ENCODE results near the gene STOML3. TPM values are rescaled to one million over a fixed set of nuclear protein-coding genes. Genes with fewer than 3 reads are reported as not detected.

Gene STOML3
- total and polyA plus RNA-seq, 2 of the 8 experiments (the other 6 are each of a cell fraction or from before 2014, with no cell fraction given) = 0.06 TPM; not detected in 1

- no peak overlapping the region for H3K9ac ChIP-seq (replicated peaks in 1 of 4; ENCODE audit: extremely low read depth in 1 of 4, low read depth in 3 of 4, low read length in 3 of 4)
- WGBS, 2 experiments (ENCODE audit: extremely low coverage in 1 of 2, insufficient coverage in 1 of 2, insufficient read length in 1 of 2, insufficient replicate concordance in 2 of 2, low coverage in 1 of 2, low lambda C conversion rate in 2 of 2, missing lambda C conversion rate in 1 of 2) = 87% methylated on average over 2 of the region's 2 CpGs; no CpG with 5 or more reads in 1 of the 2 experiments
- H3K14ac ChIP-seq (ENCODE audit: insufficient read length) = no peak overlapping the region
- no peak overlapping the region for H2BK5ac ChIP-seq (ENCODE audit: low read depth, low read length)
- no peaks in the 10 kb centered on the region for H3K27me3 ChIP-seq (replicated peaks in 1 of 4; ENCODE audit: control insufficient read depth in 3 of 4, extremely low read depth in 1 of 4, insufficient read depth in 3 of 4, low read length in 3 of 4)
- H3K27ac ChIP-seq (ENCODE audit: low read depth, low read length) = no peak overlapping the region
- POLR2A ChIA-PET (ENCODE audit: partially characterized antibody) = no interaction called here
- no peaks in the 10 kb centered on the region for H3K4me1 ChIP-seq (replicated peaks in 1 of 4; ENCODE audit: control insufficient read depth in 3 of 4, insufficient read depth in 4 of 4, low read length in 3 of 4)
- no peaks in the 10 kb centered on the region for H4K20me1 ChIP-seq (replicated peaks in 1 of 2; ENCODE audit: control insufficient read depth in 1 of 2, insufficient read depth in 2 of 2, low read length in 2 of 2)
- TF ChIP-seq SAP30 (IDR thresholded peaks at IDR 0.05; ENCODE audit: insufficient read depth, insufficient replicate concordance, low read length) (no peak), RXRA (IDR thresholded peaks at IDR 0.05; ENCODE audit: insufficient read depth, low read depth, low read length) (no peak), JUN (IDR thresholded peaks at IDR 0.05; ENCODE audit: low read depth, low read length) (no peak), POU5F1 (IDR thresholded peaks at IDR 0.05; ENCODE audit: low read depth, low read length) (no peak), EP300 (IDR thresholded peaks at IDR 0.05; ENCODE audit: borderline replicate concordance in 1 of 2, low read depth in 2 of 2, low read length in 2 of 2) (no peak)
- H3K79me2 ChIP-seq (ENCODE audit: control insufficient read depth in 1 of 2, insufficient read depth in 2 of 2, low read length in 2 of 2) = no peaks in the 10 kb centered on the region
- no peak for FAIRE-seq
- H4K8ac ChIP-seq (ENCODE audit: extremely low read depth, insufficient read depth, low read length) = no peak overlapping the region
- no peak overlapping the region for H2AFZ ChIP-seq (ENCODE audit: low read length)
- DNase-seq (ENCODE audit: low read depth in 1 of 2, low spot score in 2 of 2) = no peak
- H3K9me3 ChIP-seq (ENCODE audit: insufficient read depth in 2 of 2, low read depth in 1 of 2, low read length in 1 of 2) = peaks cover 0 to 4% of the 10 kb centered on the region in 2 experiments; a peak in 3 of 4 replicates
- H2BK12ac ChIP-seq (ENCODE audit: low read depth, low read length) = no peak overlapping the region
- no peak overlapping the region for H3K56ac ChIP-seq (replicated peaks; ENCODE audit: insufficient read length, low read depth, low read length)
- H3K4ac ChIP-seq (replicated peaks; ENCODE audit: insufficient read length, low read depth, low read length) = no peak overlapping the region
- H3K23ac ChIP-seq (ENCODE audit: insufficient read length) = no peak overlapping the region
- CTCF ChIA-PET (ENCODE audit: partially characterized antibody) = no interaction called here
- H3K18ac ChIP-seq (ENCODE audit: extremely low read depth, low read length) = no peak overlapping the region
- no peak overlapping the region for H4K5ac ChIP-seq (ENCODE audit: insufficient read length, low read depth, low read length)
- no peak overlapping the region for H3K4me2 ChIP-seq (ENCODE audit: insufficient read depth in 1 of 2, low read depth in 2 of 2, low read length in 2 of 2)
- no peaks in the 10 kb centered on the region for H3K36me3 ChIP-seq (ENCODE audit: control insufficient read depth in 2 of 4, insufficient read depth in 4 of 4, low read length in 3 of 4)
- H4K91ac ChIP-seq (replicated peaks; ENCODE audit: insufficient read length, low read length) = no peak overlapping the region
- H3K23me2 ChIP-seq (ENCODE audit: low read depth, low read length) = no peaks in the 10 kb centered on the region
- H2BK20ac ChIP-seq (ENCODE audit: low read length) = no peak overlapping the region
- H3K4me3 ChIP-seq (ENCODE audit: extremely low read depth in 1 of 4, insufficient read depth in 2 of 4, low read depth in 3 of 4, low read length in 4 of 4) = no peak overlapping the region
- no peaks in the 10 kb centered on the region for H3K79me1 ChIP-seq (ENCODE audit: low read depth, low read length)
- H2AK5ac ChIP-seq (ENCODE audit: low read depth, low read length) = no peak overlapping the region
- no peak overlapping the region for H2BK120ac ChIP-seq (replicated peaks; ENCODE audit: low read depth, low read length)
- no peak overlapping the region for H2BK15ac ChIP-seq (ENCODE audit: low read length)
Observed at GRCh38 chr13:38954291-38954690, 36.3 kb downstream of the STOML3 start.
